Measurements from ENCODE around the gene MYO3B. TPM values are rescaled to one million over a fixed set of nuclear protein-coding genes. Genes with fewer than 3 reads are reported as not detected.
"Not testable (repeated sequence)": the region's sequence is repeated elsewhere in the genome, so short reads cannot be mapped to it uniquely, and the experiment has no call there.

Gene MYO3B
- total and polyA plus RNA-seq, 2 donors (not counting 3 experiments of a cell fraction or from before 2014, with no cell fraction given), result 0.03 TPM; not detected in 1

DNA sequence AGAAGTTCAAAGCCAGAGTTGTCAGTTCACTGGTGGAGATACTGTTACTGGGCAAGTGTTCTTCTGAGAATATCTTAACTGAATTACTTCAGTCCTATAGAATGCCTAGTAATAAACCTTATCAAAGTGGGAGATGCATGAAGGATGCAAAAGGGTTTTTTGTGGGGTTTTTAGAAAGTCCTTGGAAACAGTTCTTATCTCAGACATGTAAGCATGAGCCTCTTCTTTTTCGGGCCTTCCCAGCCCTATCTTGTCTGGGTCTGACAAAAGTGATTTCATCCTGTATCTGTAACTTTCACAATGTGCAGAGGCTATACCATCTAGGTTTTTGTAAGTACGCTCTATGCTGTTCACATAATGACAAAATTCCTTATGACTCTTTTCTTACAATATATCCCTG lies 255.5 kb downstream of the MYO3B start:
- peak; percentile 21 for FAIRE-seq
- Histone ChIP-seq H3K4me2 (ENCODE audit: insufficient read depth, low read length) (no peak overlapping the region), H3K9me3 (replicated peaks; ENCODE audit: control insufficient read depth, insufficient read depth, low read length) (no peaks in the 10 kb centered on the region), H3K79me2 (ENCODE audit: control insufficient read depth, insufficient read depth, low read length) (no peaks in the 10 kb centered on the region), H3K36me3 (ENCODE audit: control insufficient read depth in 2 of 2, extremely low read depth in 1 of 2, insufficient read depth in 2 of 2, low read length in 2 of 2) (no peaks in the 10 kb centered on the region), H3K4me3 (replicated peaks in 1 of 3; ENCODE audit: insufficient read depth in 1 of 3, low read depth in 1 of 3, low read length in 3 of 3) (no peak overlapping the region), H3K9ac (replicated peaks; ENCODE audit: extremely low read depth, insufficient read depth, low read length) (no peak overlapping the region), H3K9me1 (replicated peaks; ENCODE audit: control insufficient read depth, extremely low read depth, insufficient read depth, low read length) (no peaks in the 10 kb centered on the region), H2AFZ (ENCODE audit: low read depth, low read length) (no peak overlapping the region), H3K4me1 (ENCODE audit: control insufficient read depth, extremely low read depth, insufficient read depth, low read length) (no peaks in the 10 kb centered on the region), H4K20me1 (replicated peaks; ENCODE audit: control insufficient read depth, extremely low read depth, insufficient read depth, low read length) (no peaks in the 10 kb centered on the region), H3K27ac (ENCODE audit: insufficient read depth, low read depth, low read length) (no peak overlapping the region), H3K27me3 (ENCODE audit: control insufficient read depth in 2 of 2, insufficient read depth in 2 of 2, low read length in 2 of 2) (peaks cover 7 to 31% of the 10 kb centered on the region in 2 experiments)
- intact Hi-C loops (cut with micrococcal nuclease), result no loop called here
- TF ChIP-seq, protein P1, sequence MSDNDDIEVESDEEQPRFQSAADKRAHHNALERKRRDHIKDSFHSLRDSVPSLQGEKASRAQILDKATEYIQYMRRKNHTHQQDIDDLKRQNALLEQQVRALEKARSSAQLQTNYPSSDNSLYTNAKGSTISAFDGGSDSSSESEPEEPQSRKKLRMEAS (IDR thresholded peaks at IDR 0.05; ENCODE audit: insufficient read depth, insufficient read length), result no peak
- TF ChIP-seq MYC (IDR thresholded peaks at IDR 0.05; ENCODE audit: low read depth, low read length), result no peak
- TF ChIP-seq, protein P2, sequence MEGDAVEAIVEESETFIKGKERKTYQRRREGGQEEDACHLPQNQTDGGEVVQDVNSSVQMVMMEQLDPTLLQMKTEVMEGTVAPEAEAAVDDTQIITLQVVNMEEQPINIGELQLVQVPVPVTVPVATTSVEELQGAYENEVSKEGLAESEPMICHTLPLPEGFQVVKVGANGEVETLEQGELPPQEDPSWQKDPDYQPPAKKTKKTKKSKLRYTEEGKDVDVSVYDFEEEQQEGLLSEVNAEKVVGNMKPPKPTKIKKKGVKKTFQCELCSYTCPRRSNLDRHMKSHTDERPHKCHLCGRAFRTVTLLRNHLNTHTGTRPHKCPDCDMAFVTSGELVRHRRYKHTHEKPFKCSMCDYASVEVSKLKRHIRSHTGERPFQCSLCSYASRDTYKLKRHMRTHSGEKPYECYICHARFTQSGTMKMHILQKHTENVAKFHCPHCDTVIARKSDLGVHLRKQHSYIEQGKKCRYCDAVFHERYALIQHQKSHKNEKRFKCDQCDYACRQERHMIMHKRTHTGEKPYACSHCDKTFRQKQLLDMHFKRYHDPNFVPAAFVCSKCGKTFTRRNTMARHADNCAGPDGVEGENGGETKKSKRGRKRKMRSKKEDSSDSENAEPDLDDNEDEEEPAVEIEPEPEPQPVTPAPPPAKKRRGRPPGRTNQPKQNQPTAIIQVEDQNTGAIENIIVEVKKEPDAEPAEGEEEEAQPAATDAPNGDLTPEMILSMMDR (IDR thresholded peaks at IDR 0.05; ENCODE audit: extremely low read depth in 1 of 2, insufficient read depth in 1 of 2, low read depth in 1 of 2, low read length in 2 of 2), result no peak
- no peak for TF ChIP-seq GATA2 (IDR thresholded peaks at IDR 0.05; ENCODE audit: insufficient read depth, insufficient read length, low read depth, low read length)
- TF ChIP-seq POLR2A (IDR thresholded peaks at IDR 0.05; ENCODE audit: low read depth, low read length), result no peak
- TF ChIP-seq FOS (IDR thresholded peaks at IDR 0.05; ENCODE audit: borderline replicate concordance, insufficient read depth, low read length), result no peak
- no peak for TF ChIP-seq JUN (IDR thresholded peaks at IDR 0.05; ENCODE audit: borderline replicate concordance, insufficient read depth, insufficient read length, low read depth)
- no peak for TF ChIP-seq POLR2AphosphoS5 (IDR thresholded peaks at IDR 0.05; ENCODE audit: insufficient read depth, low read depth, low read length)
- TF ChIP-seq EZH2 (IDR thresholded peaks at IDR 0.05; ENCODE audit: borderline replicate concordance, low read depth, low read length, severe bottlenecking), result no peak
- BruUV-seq (replicated peaks), result no TSS peak
- POLR2A ChIA-PET, result no interaction called here
- dilution Hi-C loops (cut with MboI; ENCODE audit: extremely low pct_ligation_motif_present, low sequenced_read_pairs), result no loop called here
- CTCF ChIA-PET, result interaction anchor here (0.9 kb wide), 1 partner anchor 43 kb away, joined by 3 read pairs; no protein-coding TSS in a partner anchor
- no peak for DNase-seq (ENCODE audit: low read depth, low spot score)

DNA sequence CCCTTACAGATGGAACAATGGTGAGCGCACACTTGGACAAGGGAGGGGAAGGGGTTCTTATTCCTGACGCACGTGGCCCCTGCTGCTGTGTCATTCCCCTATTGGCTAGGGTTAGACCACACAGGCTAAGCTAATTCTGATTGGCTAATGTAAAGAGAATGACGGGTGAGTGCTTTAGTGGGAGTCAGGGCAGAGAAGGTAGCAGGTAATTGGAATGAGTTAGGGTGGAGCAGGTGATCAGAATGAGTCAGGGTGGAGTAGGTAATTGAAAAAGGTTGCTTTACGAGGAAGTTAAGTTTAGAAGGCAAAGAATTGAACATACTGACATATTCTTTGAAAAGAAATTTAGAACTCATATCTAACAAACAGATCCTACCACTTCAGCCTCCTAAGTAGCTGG lies 256.4 kb downstream of the MYO3B start:
- H3K27ac ChIP-seq (ENCODE audit: insufficient read depth, low read depth, low read length); H2AFZ ChIP-seq (ENCODE audit: low read depth, low read length); DNase-seq (ENCODE audit: low read depth, low spot score); H3K79me2 ChIP-seq (ENCODE audit: control insufficient read depth, insufficient read depth, low read length); POLR2A ChIA-PET; BruUV-seq (replicated peaks); H3K9me3 ChIP-seq (replicated peaks; ENCODE audit: control insufficient read depth, insufficient read depth, low read length); H4K20me1 ChIP-seq (replicated peaks; ENCODE audit: control insufficient read depth, extremely low read depth, insufficient read depth, low read length); FAIRE-seq; H3K9me1 ChIP-seq (replicated peaks; ENCODE audit: control insufficient read depth, extremely low read depth, insufficient read depth, low read length); H3K4me1 ChIP-seq (ENCODE audit: control insufficient read depth, extremely low read depth, insufficient read depth, low read length); H3K36me3 ChIP-seq (ENCODE audit: control insufficient read depth in 2 of 2, extremely low read depth in 1 of 2, insufficient read depth in 2 of 2, low read length in 2 of 2); dilution Hi-C loops (cut with MboI; ENCODE audit: extremely low pct_ligation_motif_present, low sequenced_read_pairs); H3K4me3 ChIP-seq (replicated peaks in 1 of 3; ENCODE audit: insufficient read depth in 1 of 3, low read depth in 1 of 3, low read length in 3 of 3); CTCF ChIA-PET; intact Hi-C loops (cut with micrococcal nuclease); H3K4me2 ChIP-seq (ENCODE audit: insufficient read depth, low read length); H3K9ac ChIP-seq (replicated peaks; ENCODE audit: extremely low read depth, insufficient read depth, low read length): not testable (repeated sequence)
- peaks cover 6 to 29% of the 10 kb centered on the region in 2 experiments for H3K27me3 ChIP-seq (ENCODE audit: control insufficient read depth in 2 of 2, insufficient read depth in 2 of 2, low read length in 2 of 2)
